GM18508 (cell line): ENCODE measurements around the gene CRB3.

Experiments used
- ATAC-seq: cut with Tn5 transposase; IDR thresholded peaks from one replicate; pipeline ENCODE4 v1.9.1; 2021; ENCODE audit warnings: moderate number of reproducible peaks; ENCODE audit not compliant: insufficient read depth, unreplicated experiment

The CRB3 gene

DNA sequence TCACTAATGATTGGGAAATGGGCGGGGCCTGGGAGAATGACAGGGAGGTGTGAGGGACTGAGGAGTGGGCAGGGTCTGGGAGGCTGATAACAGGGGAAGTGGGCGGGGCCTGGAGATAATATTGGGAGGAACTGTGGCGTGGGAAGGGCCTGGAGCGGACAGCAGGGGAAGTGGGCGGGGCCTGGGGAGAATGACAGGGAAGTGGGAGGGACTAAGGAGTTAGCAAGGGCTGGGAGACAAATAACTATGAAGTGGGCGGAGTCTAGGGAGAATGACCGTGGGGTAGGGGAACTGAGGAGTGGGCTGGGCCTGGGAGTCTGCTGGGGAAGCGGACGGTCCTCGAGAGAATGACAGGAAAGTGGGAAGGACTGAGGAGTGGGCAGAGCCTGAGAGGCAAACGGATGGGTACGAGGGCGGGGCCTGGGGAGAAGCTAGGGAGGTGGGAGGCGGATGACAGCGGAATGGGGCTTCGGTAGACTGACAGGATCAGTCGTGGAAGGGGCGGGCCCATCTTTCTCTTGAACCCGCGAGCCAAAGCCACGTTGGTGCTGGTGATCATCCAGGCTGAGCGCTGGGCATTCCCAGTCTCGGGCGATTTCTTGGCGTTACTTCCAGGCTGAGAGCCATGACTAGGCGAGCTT is 52.1 kb downstream of the CRB3 start:
- ATAC-seq, result peak; percentile 31
